Left ventricle myocardium inferior (tissue), 1 donor: ENCODE measurements around the gene GUCA2B. TPM values are rescaled to one million over a fixed set of nuclear protein-coding genes. Genes with fewer than 3 reads are reported as not detected.

Experiments
- DNase-seq: peaks from one replicate; pipeline ENCODE4 v3.0.0-alpha.2; 2020
- H3K27ac ChIP-seq: fragments of 200-600 bp; replicated peaks from 2 replicates; pipeline ENCODE4 v1.8.0; 2021
- H3K27me3 ChIP-seq: fragments of 200-600 bp; 2 replicates; pipeline ENCODE4 v1.8.0; 2021; ENCODE audit warnings: low read depth
- H3K36me3 ChIP-seq: fragments of 200-600 bp; 2 replicates; pipeline ENCODE4 v1.8.0; 2021
- H3K4me1 ChIP-seq: fragments of 200-600 bp; 2 replicates; pipeline ENCODE4 v1.8.0; 2021
- H3K4me3 ChIP-seq: fragments of 200-600 bp; 2 replicates; pipeline ENCODE4 v1.8.0; 2021; ENCODE audit warnings: mild to moderate bottlenecking, moderate library complexity
- H3K9me3 ChIP-seq: fragments of 200-600 bp; replicated peaks from 2 replicates; pipeline ENCODE4 v1.8.0; 2021
- intact Hi-C: fragments of 100-400 bp; cut with micrococcal nuclease; formaldehyde crosslinking; loops from one replicate; pipeline ENCODE4 v1.11.0; 2022
- total RNA-seq: library from RNA; stranded (reverse); fragmentation: NEBNext Ultra II Directional; extraction: Animal tissue kit (Norgen Biotek cat#: 25700); gene quantifications from one replicate; pipeline ENCODE4 v1.2.1, GENCODE V29; 2021
- TF ChIP-seq, protein P1 (sequence below): fragments of 200-600 bp; IDR thresholded peaks from 2 replicates; pipeline ENCODE4 v1.8.0; 2021; ENCODE audit warnings: antibody characterized with exemption, mild to moderate bottlenecking, borderline replicate concordance
- donor health status: DM: no; HTN: yes; CAD: no; lungs with severe emphysema.

Gene GUCA2B
- total RNA-seq, 1 donor from 2014 or later: not detected

DNA sequence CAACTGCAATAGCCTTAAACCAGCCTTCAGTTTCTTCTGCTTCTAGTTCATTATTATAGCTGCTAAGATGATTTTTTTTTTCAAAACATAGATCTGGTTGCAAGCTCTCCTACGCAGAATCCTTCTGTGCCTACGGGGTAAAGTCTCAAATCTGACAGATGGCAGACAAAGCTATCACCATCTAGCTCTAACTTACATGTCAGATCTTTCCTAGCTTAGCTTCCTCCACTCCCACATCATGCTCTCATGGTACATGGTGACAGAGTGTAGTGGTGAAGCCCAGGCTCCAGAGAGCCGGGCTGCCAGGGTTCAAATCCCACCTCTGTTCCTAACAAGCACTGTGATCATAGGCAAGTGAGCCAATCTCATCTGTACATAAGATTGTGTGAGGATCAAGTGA, 24.2 kb upstream of the GUCA2B start:
- Histone ChIP-seq H3K9me3 (no peaks in the 10 kb centered on the region), H3K4me1 (no peaks in the 10 kb centered on the region), H3K27ac (no peak overlapping the region), H3K4me3 (no peak overlapping the region), H3K36me3 (no peaks in the 10 kb centered on the region), H3K27me3 (peaks cover 11% of the 10 kb centered on the region)
- no peak for DNase-seq
- TF ChIP-seq, protein P1, sequence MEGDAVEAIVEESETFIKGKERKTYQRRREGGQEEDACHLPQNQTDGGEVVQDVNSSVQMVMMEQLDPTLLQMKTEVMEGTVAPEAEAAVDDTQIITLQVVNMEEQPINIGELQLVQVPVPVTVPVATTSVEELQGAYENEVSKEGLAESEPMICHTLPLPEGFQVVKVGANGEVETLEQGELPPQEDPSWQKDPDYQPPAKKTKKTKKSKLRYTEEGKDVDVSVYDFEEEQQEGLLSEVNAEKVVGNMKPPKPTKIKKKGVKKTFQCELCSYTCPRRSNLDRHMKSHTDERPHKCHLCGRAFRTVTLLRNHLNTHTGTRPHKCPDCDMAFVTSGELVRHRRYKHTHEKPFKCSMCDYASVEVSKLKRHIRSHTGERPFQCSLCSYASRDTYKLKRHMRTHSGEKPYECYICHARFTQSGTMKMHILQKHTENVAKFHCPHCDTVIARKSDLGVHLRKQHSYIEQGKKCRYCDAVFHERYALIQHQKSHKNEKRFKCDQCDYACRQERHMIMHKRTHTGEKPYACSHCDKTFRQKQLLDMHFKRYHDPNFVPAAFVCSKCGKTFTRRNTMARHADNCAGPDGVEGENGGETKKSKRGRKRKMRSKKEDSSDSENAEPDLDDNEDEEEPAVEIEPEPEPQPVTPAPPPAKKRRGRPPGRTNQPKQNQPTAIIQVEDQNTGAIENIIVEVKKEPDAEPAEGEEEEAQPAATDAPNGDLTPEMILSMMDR: no peak
- intact Hi-C loops: no loop called here

DNA sequence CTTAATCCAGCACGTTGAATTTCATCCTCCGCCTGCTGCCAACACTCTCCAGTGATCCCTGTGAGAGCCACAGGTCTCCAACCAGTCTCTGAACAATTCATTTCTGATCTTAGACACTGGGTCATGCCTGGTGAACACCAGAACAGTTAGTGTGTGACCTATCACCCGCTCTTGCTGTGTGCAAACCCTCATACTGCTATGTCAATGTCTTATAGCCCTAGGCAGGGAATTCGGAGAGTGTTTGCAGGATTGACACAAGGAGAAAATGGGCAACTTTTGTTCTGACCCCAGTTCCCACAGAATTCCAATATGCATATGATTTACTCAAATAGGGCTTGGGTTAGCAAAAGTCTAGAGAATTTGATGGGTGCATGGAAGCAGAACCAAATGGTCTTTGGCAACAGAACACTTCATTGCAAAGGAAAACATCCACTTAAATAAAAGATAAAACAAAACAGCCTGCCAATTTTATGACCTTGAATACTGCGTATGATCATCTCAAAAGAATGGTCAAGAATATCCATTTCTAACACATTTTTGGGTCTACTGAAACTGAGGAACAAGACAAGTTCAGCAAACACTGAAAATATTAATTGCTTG, 23.0 kb upstream of the GUCA2B start:
- H3K27me3 ChIP-seq: peaks cover 16% of the 10 kb centered on the region
- H3K27ac ChIP-seq: no peak overlapping the region
- no peaks in the 10 kb centered on the region for H3K36me3 ChIP-seq
- H3K4me1 ChIP-seq: no peaks in the 10 kb centered on the region
- no peak for DNase-seq
- no peaks in the 10 kb centered on the region for H3K9me3 ChIP-seq
- H3K4me3 ChIP-seq: no peak overlapping the region
- TF ChIP-seq, protein P1: no peak
- intact Hi-C loops: no loop called here

DNA sequence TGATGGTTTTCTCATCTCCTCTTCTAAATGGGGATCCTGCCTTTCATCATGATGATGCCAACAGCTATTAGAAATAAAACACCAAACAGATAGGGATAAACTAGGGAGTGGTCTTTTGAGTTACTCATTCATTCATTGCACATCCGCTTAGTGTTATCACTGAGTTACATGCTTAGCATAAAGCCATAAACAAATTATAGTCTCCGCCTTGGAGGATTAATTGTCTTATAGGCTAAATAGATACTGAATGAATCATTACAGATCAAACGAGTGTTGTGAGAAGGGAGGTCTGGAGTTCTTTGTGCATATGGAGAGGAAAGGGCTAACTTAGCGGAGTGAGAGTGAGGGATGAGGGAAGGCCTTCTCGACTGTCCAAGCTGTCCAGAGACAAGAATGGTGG, 19.8 kb upstream of the GUCA2B start:
- intact Hi-C loops: no loop called here
- no peak overlapping the region for H3K27ac ChIP-seq
- H3K4me1 ChIP-seq: no peaks in the 10 kb centered on the region
- no peak for DNase-seq
- TF ChIP-seq, protein P1: no peak
- H3K4me3 ChIP-seq: no peak overlapping the region
- no peaks in the 10 kb centered on the region for H3K36me3 ChIP-seq
- no peaks in the 10 kb centered on the region for H3K9me3 ChIP-seq
- H3K27me3 ChIP-seq: peaks cover 29% of the 10 kb centered on the region

DNA sequence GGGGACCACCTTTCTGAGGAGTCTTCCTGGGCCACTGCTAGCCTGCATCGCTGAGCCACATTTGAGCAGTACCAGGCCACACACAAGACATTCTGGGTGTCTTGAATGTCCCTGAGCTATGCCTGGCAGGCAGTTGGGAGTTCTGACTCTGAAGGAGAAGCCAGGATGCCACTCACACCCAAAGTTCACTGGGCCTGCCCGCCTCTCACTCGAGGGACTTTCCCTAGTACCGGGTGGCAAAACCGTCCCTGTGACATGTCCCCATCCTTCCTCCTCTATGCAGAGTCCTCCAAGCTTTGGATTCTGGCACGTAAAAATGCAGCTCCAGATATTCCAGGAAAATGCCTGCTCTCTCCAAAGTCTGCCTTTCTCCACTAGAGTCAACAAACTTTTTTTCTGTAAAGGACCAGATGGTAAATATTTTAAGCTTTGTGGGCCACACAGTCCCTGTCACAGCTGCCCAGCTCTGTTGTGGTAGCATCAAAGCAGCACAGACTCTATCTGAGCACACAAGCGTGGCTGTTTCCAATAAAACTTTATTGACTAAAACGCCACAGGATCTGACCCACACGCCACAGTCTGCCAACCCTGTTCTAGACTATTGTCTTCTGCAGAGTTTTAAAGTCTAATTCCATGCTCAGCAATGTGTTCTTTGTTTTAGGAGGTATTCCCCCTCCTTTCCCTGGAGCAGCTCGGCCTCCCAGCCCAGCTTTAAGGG, 19.2 kb upstream of the GUCA2B start:
- no peak overlapping the region for H3K4me3 ChIP-seq
- H3K9me3 ChIP-seq: no peaks in the 10 kb centered on the region
- no peak overlapping the region for H3K27ac ChIP-seq
- H3K36me3 ChIP-seq: no peaks in the 10 kb centered on the region
- no peak for DNase-seq
- no peaks in the 10 kb centered on the region for H3K4me1 ChIP-seq
- H3K27me3 ChIP-seq: peaks cover 27% of the 10 kb centered on the region
- intact Hi-C loops: no loop called here
- TF ChIP-seq, protein P1: no peak

DNA sequence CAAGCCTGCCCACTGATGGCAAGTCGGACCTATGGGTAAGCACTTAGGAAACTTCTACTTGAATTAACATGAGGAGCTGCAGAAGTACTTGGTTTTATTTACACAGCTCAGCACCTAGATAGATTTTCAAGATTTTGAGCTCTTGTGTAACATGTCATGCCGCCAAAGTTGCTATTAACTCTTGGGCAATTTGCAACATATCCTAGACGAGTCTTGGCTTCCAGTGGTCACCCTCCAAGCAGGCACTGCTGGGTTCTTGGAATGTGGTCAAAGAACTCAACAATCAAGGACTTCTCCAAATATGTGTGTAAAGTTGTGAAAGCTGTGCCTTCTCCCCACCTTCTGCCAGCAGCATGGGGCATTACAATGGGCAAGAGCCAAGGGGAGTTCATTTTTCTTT, 17.8 kb upstream of the GUCA2B start:
- Histone ChIP-seq H3K27ac (no peak overlapping the region), H3K36me3 (no peaks in the 10 kb centered on the region), H3K9me3 (no peaks in the 10 kb centered on the region), H3K4me1 (no peaks in the 10 kb centered on the region), H3K4me3 (no peak overlapping the region), H3K27me3 (peaks cover 34% of the 10 kb centered on the region)
- TF ChIP-seq, protein P1: no peak
- intact Hi-C loops: no loop called here
- no peak for DNase-seq
